PC-3 (cell line): ENCODE measurements around the gene CORO1C. TPM values are rescaled to one million over a fixed set of nuclear protein-coding genes. Genes with fewer than 3 reads are reported as not detected.

Experiments used
- ATAC-seq: fragments of 200-7000 bp; cut with Tn5 transposase; 2 replicates; pipeline ENCODE4 v1.9.1; 2020; ENCODE audit warnings: mild to moderate bottlenecking, moderate library complexity
- BruUV-seq: library from RNA; stranded (reverse); fragments of 400-500 nt; replicated peaks from 2 replicates; lab custom pipeline; 2021; lab: Mats Ljungman, UMichigan
- CTCF ChIA-PET: fragments of 300-600 bp; sonication (Branson Sonifier 250); formaldehyde crosslinking; loops from one replicate; lab custom pipeline; 2022; ENCODE audit warnings: antibody characterized with exemption; lab: Charles Lee
- POLR2A ChIA-PET: fragments of 300-600 bp; sonication (Branson Sonifier 250); formaldehyde crosslinking; loops from one replicate; lab custom pipeline; 2022; ENCODE audit warnings: antibody characterized with exemption; ENCODE audit not compliant: unreplicated experiment; lab: Charles Lee
- DNase-seq: peaks from one replicate; pipeline ENCODE4 v3.0.0-alpha.2; 2015
- H2AFZ ChIP-seq: fragments of 300-600 bp; sonication (generic); 2 replicates; pipeline ENCODE4 v1.6.0; 2016; ENCODE audit warnings: antibody characterized with exemption, low read length
- H3F3A ChIP-seq: fragments of 300-600 bp; sonication (generic); one replicate; pipeline ENCODE4 v1.6.0; 2017; ENCODE audit warnings: antibody characterized with exemption, low read length, control low read depth, mild to moderate bottlenecking; ENCODE audit not compliant: unreplicated experiment
- H3K27ac ChIP-seq: fragments of 300-600 bp; sonication (generic); 2 replicates; pipeline ENCODE4 v1.5.1; 2016; ENCODE audit warnings: mild to moderate bottlenecking, low read length
- H3K27me3 ChIP-seq: fragments of 300-600 bp; sonication (generic); 2 replicates; pipeline ENCODE4 v1.6.1; 2016; ENCODE audit warnings: low read length, mixed read lengths
- H3K36me3 ChIP-seq: fragments of 300-600 bp; sonication (generic); 2 replicates; pipeline ENCODE4 v1.6.1; 2016; ENCODE audit warnings: low read depth, mixed run types, low read length, mixed read lengths
- H3K4me1 ChIP-seq: fragments of 300-600 bp; sonication (generic); 2 replicates; pipeline ENCODE4 v1.5.1; 2016; ENCODE audit warnings: low read length; ENCODE audit not compliant: insufficient read depth
- H3K4me2 ChIP-seq: fragments of 300-600 bp; sonication (generic); 2 replicates; pipeline ENCODE4 v1.6.0; 2016; ENCODE audit warnings: low read length
- H3K4me3 ChIP-seq: fragments of 300-600 bp; sonication (generic); 2 replicates; pipeline ENCODE4 v1.5.1; 2016; ENCODE audit warnings: mild to moderate bottlenecking, low read length, mixed read lengths
- H3K79me2 ChIP-seq: fragments of 300-600 bp; sonication (generic); 2 replicates; pipeline ENCODE4 v1.6.1; 2017; ENCODE audit warnings: low read length, mixed read lengths
- H3K9ac ChIP-seq: fragments of 300-600 bp; sonication (generic); 2 replicates; pipeline ENCODE4 v1.6.0; 2016; ENCODE audit warnings: mild to moderate bottlenecking, low read length
- H3K9me2 ChIP-seq: fragments of 300-600 bp; sonication (generic); replicated peaks from 2 replicates; pipeline ENCODE4 v1.6.1; 2016; ENCODE audit warnings: mixed run types, low read length, mixed read lengths
- H3K9me3 ChIP-seq: fragments of 300-600 bp; sonication (generic); 2 replicates; pipeline ENCODE4 v1.6.1; 2016; ENCODE audit warnings: low read length, mixed read lengths
- H4K20me1 ChIP-seq: fragments of 300-600 bp; sonication (generic); 2 replicates; pipeline ENCODE4 v1.6.1; 2016; ENCODE audit warnings: low read length, mixed read lengths
- CTCF ChIP-seq: fragments of 300-600 bp; sonication (generic); conservative IDR thresholded peaks from 2 replicates; pipeline ENCODE4 v1.5.1; 2017; ENCODE audit warnings: antibody characterized with exemption, low read depth, mild to moderate bottlenecking, low read length
- EZH2 ChIP-seq: fragments of 300-600 bp; sonication (generic); IDR thresholded peaks from one replicate; pipeline ENCODE4 v1.6.1; 2017; ENCODE audit warnings: antibody characterized with exemption, mild to moderate bottlenecking, low read length; ENCODE audit not compliant: unreplicated experiment
- EZH2phosphoT487 ChIP-seq: fragments of 300-600 bp; sonication (generic); IDR thresholded peaks from 2 replicates; pipeline ENCODE4 v1.6.1; 2018; ENCODE audit warnings: mild to moderate bottlenecking, antibody characterized with exemption, low read length, borderline replicate concordance
- intact Hi-C: fragments of 100-400 bp; cut with micrococcal nuclease; formaldehyde crosslinking; loops from 2 replicates; pipeline ENCODE4 v1.9.0; 2023
- total RNA-seq: library from RNA; depleted of rRNA; stranded (reverse); fragments of >200 nt; gene quantifications from 2 replicates; pipeline ENCODE4 v1.2.3, GENCODE V29; 2014

The CORO1C gene
- total RNA-seq, 1 experiment from 2014 or later = 179 TPM

DNA sequence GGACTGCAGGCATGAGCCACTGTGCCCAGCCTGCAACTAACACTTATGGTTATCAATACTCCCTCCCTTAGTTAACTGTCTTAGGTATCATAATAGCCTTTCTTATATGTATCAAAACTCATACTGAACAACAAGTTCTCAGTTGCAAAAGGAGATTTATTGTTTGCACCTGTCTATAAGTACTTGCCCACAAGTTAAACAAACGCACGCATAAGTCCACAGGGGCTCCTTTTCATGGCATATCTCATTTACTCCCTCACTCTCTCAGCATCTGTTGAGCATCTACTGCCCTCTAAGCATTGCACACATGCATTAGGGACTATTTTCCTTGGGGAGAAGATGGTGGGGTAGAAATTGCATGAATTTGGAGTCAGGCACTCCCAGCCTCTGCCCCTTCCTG is 46.7 kb upstream of the CORO1C start:
- Histone ChIP-seq H3K27me3 (no peaks in the 10 kb centered on the region), H3K4me1 (no peaks in the 10 kb centered on the region), H3K9me2 (no peaks in the 10 kb centered on the region), H3K9ac (no peak overlapping the region), H4K20me1 (no peaks in the 10 kb centered on the region), H3K27ac (no peak overlapping the region), H3K36me3 (no peaks in the 10 kb centered on the region), H3K4me3 (no peak overlapping the region), H3K79me2 (no peaks in the 10 kb centered on the region), H3F3A (no peaks in the 10 kb centered on the region), H3K9me3 (no peaks in the 10 kb centered on the region), H2AFZ (no peak overlapping the region), H3K4me2 (no peak overlapping the region)
- BruUV-seq = no TSS peak
- no peak for TF ChIP-seq EZH2phosphoT487
- TF ChIP-seq CTCF = no peak
- TF ChIP-seq EZH2 = no peak
- POLR2A ChIA-PET = no interaction called here
- ATAC-seq = no peak
- CTCF ChIA-PET = no interaction called here
- intact Hi-C loops = no loop called here
- DNase-seq = no peak

- Histone ChIP-seq H3K36me3 (no peaks in the 10 kb centered on the region), H3K27ac (no peak overlapping the region), H3K9me3 (no peaks in the 10 kb centered on the region), H3K4me1 (no peaks in the 10 kb centered on the region), H3K4me3 (no peak overlapping the region), H3K79me2 (no peaks in the 10 kb centered on the region), H3K4me2 (no peak overlapping the region), H4K20me1 (no peaks in the 10 kb centered on the region), H2AFZ (no peak overlapping the region), H3K9ac (no peak overlapping the region), H3K9me2 (no peaks in the 10 kb centered on the region), H3K27me3 (no peaks in the 10 kb centered on the region), H3F3A (no peaks in the 10 kb centered on the region)
- intact Hi-C loops = no loop called here
- DNase-seq (no peak), ATAC-seq (no peak)
- CTCF ChIA-PET = no interaction called here
- TF ChIP-seq EZH2phosphoT487 (no peak), EZH2 (no peak), CTCF (no peak)
- POLR2A ChIA-PET = no interaction called here
- BruUV-seq = no TSS peak
These were observed 45.8 kb upstream of the CORO1C start for GRCh38 chr12:108777156-108777555.

- no peak overlapping the region for H2AFZ ChIP-seq
- H3K4me2 ChIP-seq = no peak overlapping the region
These were observed 42.8 kb upstream of the CORO1C start for GRCh38 chr12:108773798-108774788.

More at GRCh38 chr12:108773798-108774788, 42.8 kb upstream of the CORO1C start:
- Histone ChIP-seq H3K4me3 (no peak overlapping the region), H3K36me3 (no peaks in the 10 kb centered on the region), H4K20me1 (no peaks in the 10 kb centered on the region), H3K27ac (no peak overlapping the region), H3K9me2 (no peaks in the 10 kb centered on the region), H3K9ac (no peak overlapping the region), H3K27me3 (no peaks in the 10 kb centered on the region), H3K4me1 (no peaks in the 10 kb centered on the region), H3K9me3 (no peaks in the 10 kb centered on the region), H3K79me2 (no peaks in the 10 kb centered on the region), H3F3A (no peaks in the 10 kb centered on the region)
- POLR2A ChIA-PET = no interaction called here
- no peak for TF ChIP-seq CTCF
- no peak for TF ChIP-seq EZH2
- TF ChIP-seq EZH2phosphoT487 = no peak
- BruUV-seq = no TSS peak
- peak; percentile 30 for ATAC-seq
- CTCF ChIA-PET = no interaction called here
- no peak for DNase-seq
- intact Hi-C loops = no loop called here
